ENCODE results near the gene LASP1.

DNA sequence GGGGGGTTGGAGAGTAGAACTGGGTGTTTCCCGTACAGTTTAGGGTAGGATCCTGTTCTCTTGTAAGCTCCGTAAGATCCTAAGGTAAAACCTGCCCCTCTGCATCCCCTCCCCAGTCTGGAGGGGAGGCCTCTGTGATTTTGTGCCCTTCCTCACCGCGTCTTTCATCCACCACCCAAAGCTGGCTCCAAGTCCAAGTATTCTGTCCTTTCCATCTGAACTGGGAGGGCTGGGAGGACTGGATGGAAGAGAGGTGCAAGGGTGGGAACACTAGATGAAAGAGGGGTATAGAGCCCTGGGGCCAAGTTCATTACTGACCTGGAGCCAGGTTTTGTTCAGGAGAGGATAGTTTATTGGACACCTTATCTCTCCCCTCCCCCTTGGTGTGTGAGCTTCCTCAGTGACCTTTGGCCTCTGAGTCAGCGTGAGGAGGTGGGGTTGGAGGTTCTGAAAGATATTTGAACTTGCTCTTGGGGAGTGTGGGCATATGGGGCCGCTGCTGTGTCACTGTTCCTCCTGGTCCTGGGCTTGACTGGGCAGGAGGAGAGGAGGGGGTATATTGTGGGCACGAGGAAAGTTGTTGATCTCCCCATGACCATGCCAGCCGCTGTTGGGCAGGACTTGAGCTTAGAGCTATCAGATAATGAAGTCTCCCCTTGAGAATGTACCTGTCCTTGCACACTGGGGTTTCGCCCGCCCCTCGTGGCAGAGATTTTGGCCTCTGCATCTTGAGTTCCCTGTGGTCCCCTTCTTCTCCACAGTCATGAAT is 1.6 kb downstream of the LASP1 start:
- no peak for TF ChIP-seq EZH2 (IDR thresholded peaks at IDR 0.05; ENCODE audit: borderline replicate concordance, low read depth, low read length, poor library complexity, severe bottlenecking)
- TF ChIP-seq, protein P1, sequence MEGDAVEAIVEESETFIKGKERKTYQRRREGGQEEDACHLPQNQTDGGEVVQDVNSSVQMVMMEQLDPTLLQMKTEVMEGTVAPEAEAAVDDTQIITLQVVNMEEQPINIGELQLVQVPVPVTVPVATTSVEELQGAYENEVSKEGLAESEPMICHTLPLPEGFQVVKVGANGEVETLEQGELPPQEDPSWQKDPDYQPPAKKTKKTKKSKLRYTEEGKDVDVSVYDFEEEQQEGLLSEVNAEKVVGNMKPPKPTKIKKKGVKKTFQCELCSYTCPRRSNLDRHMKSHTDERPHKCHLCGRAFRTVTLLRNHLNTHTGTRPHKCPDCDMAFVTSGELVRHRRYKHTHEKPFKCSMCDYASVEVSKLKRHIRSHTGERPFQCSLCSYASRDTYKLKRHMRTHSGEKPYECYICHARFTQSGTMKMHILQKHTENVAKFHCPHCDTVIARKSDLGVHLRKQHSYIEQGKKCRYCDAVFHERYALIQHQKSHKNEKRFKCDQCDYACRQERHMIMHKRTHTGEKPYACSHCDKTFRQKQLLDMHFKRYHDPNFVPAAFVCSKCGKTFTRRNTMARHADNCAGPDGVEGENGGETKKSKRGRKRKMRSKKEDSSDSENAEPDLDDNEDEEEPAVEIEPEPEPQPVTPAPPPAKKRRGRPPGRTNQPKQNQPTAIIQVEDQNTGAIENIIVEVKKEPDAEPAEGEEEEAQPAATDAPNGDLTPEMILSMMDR (conservative IDR thresholded peaks at IDR 0.05; ENCODE audit: low read depth, low read length), result no peak
